Measurements from ENCODE around the gene SEMA5A.

Gene SEMA5A

DNA sequence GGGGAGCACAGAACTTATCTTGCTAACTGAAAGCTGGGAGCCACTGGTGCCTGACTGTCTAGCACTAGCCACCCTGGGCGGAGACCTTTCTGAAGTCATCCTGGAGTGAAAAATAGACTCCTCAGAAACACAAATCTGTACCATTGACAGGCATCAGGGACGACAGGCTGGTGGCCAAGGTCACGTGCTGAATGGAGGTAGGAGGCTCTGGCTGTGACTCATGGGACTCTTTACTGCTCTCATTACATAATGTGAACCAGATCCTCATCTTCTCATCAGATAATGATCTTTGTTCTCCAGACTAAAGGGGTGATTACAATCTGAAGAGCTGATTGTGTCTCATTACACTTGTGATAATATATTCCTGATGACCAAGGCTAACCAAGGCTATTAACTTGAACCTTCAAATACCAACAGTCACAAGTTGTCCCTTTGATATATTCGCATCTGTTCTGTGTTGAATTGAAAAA, 91.8 kb downstream of the SEMA5A start:
- no peak overlapping the region for H3K27ac ChIP-seq
- TF ChIP-seq, protein P1, sequence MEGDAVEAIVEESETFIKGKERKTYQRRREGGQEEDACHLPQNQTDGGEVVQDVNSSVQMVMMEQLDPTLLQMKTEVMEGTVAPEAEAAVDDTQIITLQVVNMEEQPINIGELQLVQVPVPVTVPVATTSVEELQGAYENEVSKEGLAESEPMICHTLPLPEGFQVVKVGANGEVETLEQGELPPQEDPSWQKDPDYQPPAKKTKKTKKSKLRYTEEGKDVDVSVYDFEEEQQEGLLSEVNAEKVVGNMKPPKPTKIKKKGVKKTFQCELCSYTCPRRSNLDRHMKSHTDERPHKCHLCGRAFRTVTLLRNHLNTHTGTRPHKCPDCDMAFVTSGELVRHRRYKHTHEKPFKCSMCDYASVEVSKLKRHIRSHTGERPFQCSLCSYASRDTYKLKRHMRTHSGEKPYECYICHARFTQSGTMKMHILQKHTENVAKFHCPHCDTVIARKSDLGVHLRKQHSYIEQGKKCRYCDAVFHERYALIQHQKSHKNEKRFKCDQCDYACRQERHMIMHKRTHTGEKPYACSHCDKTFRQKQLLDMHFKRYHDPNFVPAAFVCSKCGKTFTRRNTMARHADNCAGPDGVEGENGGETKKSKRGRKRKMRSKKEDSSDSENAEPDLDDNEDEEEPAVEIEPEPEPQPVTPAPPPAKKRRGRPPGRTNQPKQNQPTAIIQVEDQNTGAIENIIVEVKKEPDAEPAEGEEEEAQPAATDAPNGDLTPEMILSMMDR (IDR thresholded peaks at IDR 0.05) = no peak

DNA sequence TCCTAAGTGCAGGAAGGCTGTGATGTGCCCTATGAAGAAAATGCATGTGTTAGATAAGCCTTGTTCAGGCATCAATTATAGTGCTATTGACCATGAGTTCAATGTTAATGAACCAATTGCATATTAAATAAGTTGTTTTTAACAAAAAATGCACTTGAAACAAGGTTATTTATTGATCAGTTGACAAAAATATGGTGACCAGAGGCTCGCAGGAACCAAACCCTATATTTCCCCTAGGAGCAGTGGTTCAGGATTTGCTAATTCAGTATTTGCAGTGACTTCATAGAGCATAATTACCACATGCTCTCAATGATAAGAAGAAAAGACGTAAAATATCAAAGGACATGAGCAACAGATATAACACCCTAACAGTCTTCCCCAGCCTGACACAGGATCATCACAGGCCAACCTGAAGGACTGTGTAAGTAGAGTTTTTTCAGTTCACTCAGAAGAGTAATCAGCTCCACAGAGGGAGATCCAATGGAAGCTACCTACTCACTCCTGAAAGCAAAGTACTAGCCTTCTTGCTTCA, 92.3 kb downstream of the SEMA5A start:
- H3K27me3 ChIP-seq (ENCODE audit: control insufficient read depth, insufficient read depth, low read length) = no peaks in the 10 kb centered on the region
- H3K4me3 ChIP-seq (ENCODE audit: low read depth, low read length) = no peak overlapping the region
- no peaks in the 10 kb centered on the region for H3K4me1 ChIP-seq
- no peak overlapping the region for H3K9ac ChIP-seq
- no peak overlapping the region for H3K4me2 ChIP-seq (ENCODE audit: low read length)
- no peaks in the 10 kb centered on the region for H3K36me3 ChIP-seq (ENCODE audit: control insufficient read depth, insufficient read depth, low read length)
- H2AFZ ChIP-seq = no peak overlapping the region
- no peaks in the 10 kb centered on the region for H3K9me3 ChIP-seq (ENCODE audit: control insufficient read depth, low read length)
- H3K27ac ChIP-seq = no peak overlapping the region
- TF ChIP-seq, protein P1 (IDR thresholded peaks at IDR 0.05) = no peak
- H3K79me2 ChIP-seq = no peaks in the 10 kb centered on the region

More for the DNA sequence above, 91.8 kb downstream of the SEMA5A start:
- H3K79me2 ChIP-seq = no peaks in the 10 kb centered on the region
- no peaks in the 10 kb centered on the region for H3K9me3 ChIP-seq (ENCODE audit: control insufficient read depth, low read length)
- H3K4me1 ChIP-seq = no peaks in the 10 kb centered on the region
- H3K36me3 ChIP-seq (ENCODE audit: control insufficient read depth, insufficient read depth, low read length) = no peaks in the 10 kb centered on the region
- no peak overlapping the region for H3K9ac ChIP-seq
- no peaks in the 10 kb centered on the region for H3K27me3 ChIP-seq (ENCODE audit: control insufficient read depth, insufficient read depth, low read length)
- no peak overlapping the region for H2AFZ ChIP-seq
- no peak overlapping the region for H3K4me2 ChIP-seq (ENCODE audit: low read length)
- H3K4me3 ChIP-seq (ENCODE audit: low read depth, low read length) = no peak overlapping the region

DNA sequence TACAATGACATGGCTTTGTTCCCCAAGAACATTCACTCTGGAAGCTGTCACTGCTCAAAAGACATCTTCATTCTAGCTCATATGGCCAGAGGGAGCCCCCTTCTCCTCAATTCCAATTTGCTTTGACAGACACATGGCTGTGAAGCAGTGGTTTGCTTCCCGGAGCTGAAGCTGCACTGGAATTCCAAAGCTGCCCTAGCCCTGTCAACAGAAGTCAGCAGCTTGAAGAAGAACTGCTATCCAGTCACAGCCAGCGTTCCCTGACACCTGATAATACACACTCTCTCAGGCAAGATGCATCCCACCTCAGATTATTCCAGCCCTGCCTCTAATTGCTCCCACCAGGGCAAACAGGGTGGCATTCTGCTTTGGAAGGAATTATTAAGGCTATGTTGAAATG, 93.7 kb downstream of the SEMA5A start:
- Histone ChIP-seq H2AFZ (no peak overlapping the region), H3K27ac (no peak overlapping the region), H3K79me2 (no peaks in the 10 kb centered on the region), H3K36me3 (ENCODE audit: control insufficient read depth, insufficient read depth, low read length) (no peaks in the 10 kb centered on the region), H3K9ac (no peak overlapping the region), H3K4me2 (ENCODE audit: low read length) (no peak overlapping the region), H3K9me3 (ENCODE audit: control insufficient read depth, low read length) (no peaks in the 10 kb centered on the region), H3K4me3 (ENCODE audit: low read depth, low read length) (no peak overlapping the region), H3K4me1 (no peaks in the 10 kb centered on the region), H3K27me3 (ENCODE audit: control insufficient read depth, insufficient read depth, low read length) (no peaks in the 10 kb centered on the region)
- TF ChIP-seq, protein P1 (IDR thresholded peaks at IDR 0.05) = no peak

DNA sequence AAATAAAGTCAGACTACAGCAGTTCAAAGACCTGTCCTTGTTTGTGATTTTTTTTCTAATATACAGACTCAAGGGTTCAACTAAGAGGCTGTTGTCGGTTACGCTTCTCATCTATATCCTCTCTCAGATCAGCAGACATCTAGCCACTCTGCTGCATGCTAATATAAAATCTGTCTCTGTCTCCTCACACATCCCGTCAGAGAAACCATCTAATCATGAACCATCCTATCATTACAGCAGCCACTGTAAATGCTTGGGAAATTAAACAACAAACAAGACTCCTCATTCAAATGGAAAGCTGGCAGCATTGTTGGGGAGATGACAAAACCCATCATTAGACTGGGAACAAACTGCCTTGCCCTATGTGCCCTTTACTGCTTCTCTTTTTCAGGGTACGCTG, 94.8 kb downstream of the SEMA5A start:
- Histone ChIP-seq H3K9ac (no peak overlapping the region), H3K27ac (no peak overlapping the region), H3K27me3 (ENCODE audit: control insufficient read depth, insufficient read depth, low read length) (no peaks in the 10 kb centered on the region), H3K4me3 (ENCODE audit: low read depth, low read length) (no peak overlapping the region), H2AFZ (no peak overlapping the region), H3K9me3 (ENCODE audit: control insufficient read depth, low read length) (no peaks in the 10 kb centered on the region), H3K4me1 (no peaks in the 10 kb centered on the region), H3K4me2 (ENCODE audit: low read length) (no peak overlapping the region), H3K79me2 (no peaks in the 10 kb centered on the region), H3K36me3 (ENCODE audit: control insufficient read depth, insufficient read depth, low read length) (no peaks in the 10 kb centered on the region)
- TF ChIP-seq, protein P1 (IDR thresholded peaks at IDR 0.05) = no peak

DNA sequence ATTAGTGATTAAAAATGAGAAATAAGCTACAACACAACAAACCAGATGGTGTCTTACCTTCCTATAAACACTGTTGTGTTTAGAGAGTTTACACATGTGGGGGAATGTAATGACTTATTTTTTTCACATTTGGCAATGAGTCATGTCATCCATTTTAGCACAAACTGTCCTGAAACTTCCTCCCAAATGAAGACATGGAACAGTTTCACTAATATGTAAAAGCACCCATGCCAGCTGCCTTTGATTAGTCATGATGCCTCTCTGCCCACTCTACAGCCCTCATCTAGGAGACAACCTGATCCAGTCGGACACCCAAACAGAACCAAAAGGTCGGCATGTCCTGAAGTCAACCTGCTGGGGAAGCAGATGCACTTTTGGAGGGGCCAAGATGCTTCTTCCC, 98.2 kb downstream of the SEMA5A start:
- Histone ChIP-seq H3K4me3 (ENCODE audit: low read depth, low read length) (no peak overlapping the region), H3K27me3 (ENCODE audit: control insufficient read depth, insufficient read depth, low read length) (no peaks in the 10 kb centered on the region), H2AFZ (no peak overlapping the region), H3K79me2 (no peaks in the 10 kb centered on the region), H3K4me2 (ENCODE audit: low read length) (no peak overlapping the region), H3K27ac (no peak overlapping the region), H3K4me1 (no peaks in the 10 kb centered on the region), H3K9ac (no peak overlapping the region), H3K9me3 (ENCODE audit: control insufficient read depth, low read length) (no peaks in the 10 kb centered on the region), H3K36me3 (ENCODE audit: control insufficient read depth, insufficient read depth, low read length) (no peaks in the 10 kb centered on the region)
- TF ChIP-seq, protein P1 (IDR thresholded peaks at IDR 0.05) = no peak
